ENCODE results near the gene PPP4R2. TPM values are rescaled to one million over a fixed set of nuclear protein-coding genes. Genes with fewer than 3 reads are reported as not detected.
A peak's percentile ranks its signal among the peaks of the same experiment; 100 is the strongest.

The PPP4R2 gene
- total RNA-seq, 1 experiment from 2014 or later = 53.7 TPM

GRCh38 chr3:73071952-73072351 is 75.3 kb downstream of the PPP4R2 start:
- no peaks in the 10 kb centered on the region for H3K27me3 ChIP-seq (replicated peaks)
- peak overlapping the region; percentile 62 for H3K27ac ChIP-seq
- no peaks in the 10 kb centered on the region for H3K9me3 ChIP-seq (replicated peaks)
- H3K4me3 ChIP-seq = no peak overlapping the region
- H3K4me1 ChIP-seq (replicated peaks) = peaks cover 31% of the 10 kb centered on the region
- DNase-seq (ENCODE audit: low read depth in 1 of 2, low spot score in 2 of 2) = no peak
- peaks cover 13% of the 10 kb centered on the region for H3K36me3 ChIP-seq

- H3K27me3 ChIP-seq (replicated peaks) = no peaks in the 10 kb centered on the region
- no peak for DNase-seq (ENCODE audit: low read depth in 1 of 2, low spot score in 2 of 2)
- peaks cover 31% of the 10 kb centered on the region for H3K4me1 ChIP-seq (replicated peaks)
- H3K27ac ChIP-seq = no peak overlapping the region
- no peak overlapping the region for H3K4me3 ChIP-seq
- peaks cover 8% of the 10 kb centered on the region for H3K36me3 ChIP-seq
- no peaks in the 10 kb centered on the region for H3K9me3 ChIP-seq (replicated peaks)
These were observed 76.0 kb downstream of the PPP4R2 start for GRCh38 chr3:73072634-73073033.

GRCh38 chr3:73073091-73073707 is 76.6 kb downstream of the PPP4R2 start:
- no peaks in the 10 kb centered on the region for H3K9me3 ChIP-seq (replicated peaks)
- no peak overlapping the region for H3K4me3 ChIP-seq
- 0 out of 2 replicates have a peak, but pooled peaks cover 5% of the 10 kb centered on the region for H3K36me3 ChIP-seq
- H3K4me1 ChIP-seq (replicated peaks) = peaks cover 31% of the 10 kb centered on the region
- no peak overlapping the region for H3K27ac ChIP-seq
- DNase-seq (ENCODE audit: low read depth in 1 of 2, low spot score in 2 of 2) = no peak
- H3K27me3 ChIP-seq (replicated peaks) = no peaks in the 10 kb centered on the region

GRCh38 chr3:73074781-73075180 is 78.2 kb downstream of the PPP4R2 start:
- DNase-seq (ENCODE audit: low read depth in 1 of 2, low spot score in 2 of 2) = no peak
- H3K36me3 ChIP-seq = no peaks in the 10 kb centered on the region
- no peaks in the 10 kb centered on the region for H3K27me3 ChIP-seq (replicated peaks)
- H3K27ac ChIP-seq = no peak overlapping the region
- H3K4me3 ChIP-seq = no peak overlapping the region
- H3K4me1 ChIP-seq (replicated peaks) = peaks cover 26% of the 10 kb centered on the region
- no peaks in the 10 kb centered on the region for H3K9me3 ChIP-seq (replicated peaks)

- no peak overlapping the region for H3K27ac ChIP-seq
- no peaks in the 10 kb centered on the region for H3K9me3 ChIP-seq (replicated peaks)
- H3K4me3 ChIP-seq = no peak overlapping the region
- H3K36me3 ChIP-seq = no peaks in the 10 kb centered on the region
- H3K4me1 ChIP-seq (replicated peaks) = no peaks in the 10 kb centered on the region
- no peaks in the 10 kb centered on the region for H3K27me3 ChIP-seq (replicated peaks)
- DNase-seq (ENCODE audit: low read depth in 1 of 2, low spot score in 2 of 2) = no peak
These were observed 83.8 kb downstream of the PPP4R2 start for GRCh38 chr3:73080216-73080966.

GRCh38 chr3:73081140-73081539 is 84.5 kb downstream of the PPP4R2 start:
- H3K4me1 ChIP-seq (replicated peaks) = no peaks in the 10 kb centered on the region
- no peak overlapping the region for H3K4me3 ChIP-seq
- no peaks in the 10 kb centered on the region for H3K9me3 ChIP-seq (replicated peaks)
- DNase-seq (ENCODE audit: low read depth in 1 of 2, low spot score in 2 of 2) = no peak
- no peaks in the 10 kb centered on the region for H3K36me3 ChIP-seq
- no peaks in the 10 kb centered on the region for H3K27me3 ChIP-seq (replicated peaks)
- no peak overlapping the region for H3K27ac ChIP-seq

GRCh38 chr3:73084170-73084569 is 87.6 kb downstream of the PPP4R2 start:
- Histone ChIP-seq H3K4me1 (replicated peaks) (no peaks in the 10 kb centered on the region), H3K4me3 (no peak overlapping the region), H3K36me3 (no peaks in the 10 kb centered on the region), H3K27ac (no peak overlapping the region), H3K9me3 (replicated peaks) (no peaks in the 10 kb centered on the region), H3K27me3 (replicated peaks) (no peaks in the 10 kb centered on the region)
- DNase-seq (ENCODE audit: low read depth in 1 of 2, low spot score in 2 of 2) = no peak

- H3K27me3 ChIP-seq (replicated peaks) = no peaks in the 10 kb centered on the region
- H3K9me3 ChIP-seq (replicated peaks) = no peaks in the 10 kb centered on the region
- peak in 1 of 2 experiments; percentile 22 for DNase-seq (ENCODE audit: low read depth in 1 of 2, low spot score in 2 of 2)
- H3K4me1 ChIP-seq (replicated peaks) = no peaks in the 10 kb centered on the region
- H3K27ac ChIP-seq = no peak overlapping the region
- H3K4me3 ChIP-seq = no peak overlapping the region
- no peaks in the 10 kb centered on the region for H3K36me3 ChIP-seq
These were observed 89.5 kb downstream of the PPP4R2 start for GRCh38 chr3:73086071-73086494.

GRCh38 chr3:73094129-73094528 is 97.5 kb downstream of the PPP4R2 start:
- no peak overlapping the region for H3K4me3 ChIP-seq
- peaks cover 8% of the 10 kb centered on the region; the same call in 1 of the 2 replicates for H3K4me1 ChIP-seq (replicated peaks)
- no peaks in the 10 kb centered on the region for H3K27me3 ChIP-seq (replicated peaks)
- no peaks in the 10 kb centered on the region for H3K9me3 ChIP-seq (replicated peaks)
- H3K27ac ChIP-seq = no peak overlapping the region
- H3K36me3 ChIP-seq = no peaks in the 10 kb centered on the region
- DNase-seq (ENCODE audit: low read depth in 1 of 2, low spot score in 2 of 2) = peak in 1 of 2 experiments; percentile 12

GRCh38 chr3:73094951-73095350 is 98.3 kb downstream of the PPP4R2 start:
- Histone ChIP-seq H3K4me3 (no peak overlapping the region), H3K4me1 (replicated peaks) (peaks cover 8% of the 10 kb centered on the region; the same call in 1 of the 2 replicates), H3K27me3 (replicated peaks) (no peaks in the 10 kb centered on the region), H3K36me3 (no peaks in the 10 kb centered on the region), H3K9me3 (replicated peaks) (no peaks in the 10 kb centered on the region), H3K27ac (no peak overlapping the region)
- no peak for DNase-seq (ENCODE audit: low read depth in 1 of 2, low spot score in 2 of 2)

GRCh38 chr3:73096169-73096568 is 99.6 kb downstream of the PPP4R2 start:
- Histone ChIP-seq H3K4me1 (replicated peaks) (peaks cover 8% of the 10 kb centered on the region; the same call in 1 of the 2 replicates), H3K27ac (no peak overlapping the region), H3K36me3 (no peaks in the 10 kb centered on the region), H3K4me3 (no peak overlapping the region), H3K9me3 (replicated peaks) (no peaks in the 10 kb centered on the region), H3K27me3 (replicated peaks) (no peaks in the 10 kb centered on the region)
- no peak for DNase-seq (ENCODE audit: low read depth in 1 of 2, low spot score in 2 of 2)

- H3K4me3 ChIP-seq = no peak overlapping the region
- H3K27ac ChIP-seq = no peak overlapping the region
- H3K36me3 ChIP-seq = no peaks in the 10 kb centered on the region
- no peaks in the 10 kb centered on the region for H3K27me3 ChIP-seq (replicated peaks)
- no peak for DNase-seq (ENCODE audit: low read depth in 1 of 2, low spot score in 2 of 2)
- H3K4me1 ChIP-seq (replicated peaks) = peaks cover 8% of the 10 kb centered on the region; the same call in 1 of the 2 replicates
- H3K9me3 ChIP-seq (replicated peaks) = no peaks in the 10 kb centered on the region
These were observed 101.4 kb downstream of the PPP4R2 start for GRCh38 chr3:73098026-73098425.

GRCh38 chr3:73098873-73099272 is 102.3 kb downstream of the PPP4R2 start:
- H3K36me3 ChIP-seq = no peaks in the 10 kb centered on the region
- H3K27ac ChIP-seq = no peak overlapping the region
- H3K27me3 ChIP-seq (replicated peaks) = no peaks in the 10 kb centered on the region
- H3K9me3 ChIP-seq (replicated peaks) = no peaks in the 10 kb centered on the region
- no peak for DNase-seq (ENCODE audit: low read depth in 1 of 2, low spot score in 2 of 2)
- no peak overlapping the region for H3K4me3 ChIP-seq
- peaks cover 8% of the 10 kb centered on the region; the same call in 1 of the 2 replicates for H3K4me1 ChIP-seq (replicated peaks)

- no peak overlapping the region for H3K4me3 ChIP-seq
- H3K4me1 ChIP-seq (replicated peaks) = no peaks in the 10 kb centered on the region
- no peaks in the 10 kb centered on the region for H3K9me3 ChIP-seq (replicated peaks)
- no peaks in the 10 kb centered on the region for H3K27me3 ChIP-seq (replicated peaks)
- no peaks in the 10 kb centered on the region for H3K36me3 ChIP-seq
- H3K27ac ChIP-seq = no peak overlapping the region
- DNase-seq (ENCODE audit: low read depth in 1 of 2, low spot score in 2 of 2) = peak; percentile 54 to 69
These were observed 104.3 kb downstream of the PPP4R2 start for GRCh38 chr3:73100741-73101559.
